GM19240 (cell line): ENCODE results near the gene NTMT1.
A peak's percentile ranks its signal among the peaks of the same experiment; 100 is the strongest.
"Not testable (repeated sequence)": the region's sequence is repeated elsewhere in the genome, so short reads cannot be mapped to it uniquely, and the experiment has no call there.

Experiments
- DNase-seq: peaks from one replicate; pipeline ENCODE4 v3.0.0; 2011; ENCODE audit warnings: low spot score; ENCODE audit not compliant: insufficient read length

Gene NTMT1

GRCh38 chr9:129626079-129626624 lies at the start of gene NTMT1:
TSS of gene NTMT1 (plus strand) at chr9:129626163. CDS start at chr9:129632704, 6,541 bp downstream.
- DNase-seq = peak; percentile 95

- DNase-seq = no peak
Measured at GRCh38 chr9:129576546-129577543, 49.1 kb upstream of the NTMT1 start.

- no peak for DNase-seq
Measured at GRCh38 chr9:129579294-129579693, 46.7 kb upstream of the NTMT1 start.

- DNase-seq = peak; percentile 35
Measured at GRCh38 chr9:129580211-129580915, 45.6 kb upstream of the NTMT1 start.

GRCh38 chr9:129581505-129582189 lies 44.3 kb upstream of the NTMT1 start:
- DNase-seq = no peak

- DNase-seq = no peak
Measured at GRCh38 chr9:129582855-129583254, 43.1 kb upstream of the NTMT1 start.

- DNase-seq = no peak
Measured at GRCh38 chr9:129583308-129584038, 42.5 kb upstream of the NTMT1 start.

- DNase-seq = peak; percentile 64
Measured at GRCh38 chr9:129584136-129584535, 41.8 kb upstream of the NTMT1 start.

GRCh38 chr9:129585352-129585751 lies 40.6 kb upstream of the NTMT1 start:
- no peak for DNase-seq

GRCh38 chr9:129586245-129586644 lies 39.7 kb upstream of the NTMT1 start:
- DNase-seq = no peak

GRCh38 chr9:129586685-129587084 lies 39.3 kb upstream of the NTMT1 start:
- DNase-seq = no peak

- no peak for DNase-seq
Measured at GRCh38 chr9:129587487-129588262, 38.3 kb upstream of the NTMT1 start.

GRCh38 chr9:129590466-129590865 lies 35.5 kb upstream of the NTMT1 start:
- no peak for DNase-seq

GRCh38 chr9:129591916-129592315 lies 34.0 kb upstream of the NTMT1 start:
- no peak for DNase-seq

GRCh38 chr9:129592790-129593189 lies 33.2 kb upstream of the NTMT1 start:
- DNase-seq = not testable (repeated sequence)

GRCh38 chr9:129594632-129595031 lies 31.3 kb upstream of the NTMT1 start:
- DNase-seq = no peak

GRCh38 chr9:129595311-129595741 lies 30.6 kb upstream of the NTMT1 start:
- DNase-seq = no peak

- no peak for DNase-seq
Measured at GRCh38 chr9:129595903-129596540, 29.9 kb upstream of the NTMT1 start.

GRCh38 chr9:129596541-129597331 lies 29.2 kb upstream of the NTMT1 start:
- no peak for DNase-seq
